HFFc6 (cell line): ENCODE results near the gene PAFAH2. TPM values are rescaled to one million over a fixed set of nuclear protein-coding genes. Genes with fewer than 3 reads are reported as not detected.
"Not testable (repeated sequence)": the region's sequence is repeated elsewhere in the genome, so short reads cannot be mapped to it uniquely, and the experiment has no call there.

Experiments used
- DNase-seq: peaks from one replicate; pipeline ENCODE4 v3.0.0-alpha.2; 2018
- H3K27ac Mint-ChIP-seq: 2 replicates; pipeline ENCODE4 v1.8.0; 2020; ENCODE audit warnings: mild to moderate bottlenecking, mixed read lengths
- H3K27me3 Mint-ChIP-seq: 2 replicates; pipeline ENCODE4 v1.8.0; 2021; ENCODE audit warnings: mild to moderate bottlenecking, moderate library complexity, mixed read lengths; ENCODE audit not compliant: insufficient read depth
- H3K36me3 Mint-ChIP-seq: 2 replicates; pipeline ENCODE4 v1.8.0; 2021; ENCODE audit warnings: low read depth, mixed read lengths
- H3K4me1 Mint-ChIP-seq: 2 replicates; pipeline ENCODE4 v1.8.0; 2020; ENCODE audit warnings: low read depth, mixed read lengths
- H3K4me3 Mint-ChIP-seq: 2 replicates; pipeline ENCODE4 v1.8.0; 2020; ENCODE audit warnings: mild to moderate bottlenecking, moderate library complexity, mixed read lengths
- H3K9me3 Mint-ChIP-seq: 2 replicates; pipeline ENCODE4 v1.8.0; 2020; ENCODE audit warnings: mild to moderate bottlenecking, mixed read lengths
- total RNA-seq, 6 experiments: library from RNA; stranded (reverse); fragmentation: NEBNext Ultra II Directional; extraction: Animal tissue kit (Norgen Biotek cat#: 25700); gene quantifications; 2 replicates in 1 of 6; 3 replicates in 5 of 6; pipeline ENCODE4 v1.2.3, GENCODE V29; 2021
- TF ChIP-seq, protein P1 (sequence below): fragments of 200-600 bp; sonication (generic); IDR thresholded peaks from 2 replicates; pipeline ENCODE4 v1.5.0; 2021; ENCODE audit warnings: antibody characterized with exemption, mild to moderate bottlenecking

PAFAH2 gene
- total RNA-seq, 6 experiments from 2014 or later, result 9.4 to 14.0 (median 10.0) TPM

DNA sequence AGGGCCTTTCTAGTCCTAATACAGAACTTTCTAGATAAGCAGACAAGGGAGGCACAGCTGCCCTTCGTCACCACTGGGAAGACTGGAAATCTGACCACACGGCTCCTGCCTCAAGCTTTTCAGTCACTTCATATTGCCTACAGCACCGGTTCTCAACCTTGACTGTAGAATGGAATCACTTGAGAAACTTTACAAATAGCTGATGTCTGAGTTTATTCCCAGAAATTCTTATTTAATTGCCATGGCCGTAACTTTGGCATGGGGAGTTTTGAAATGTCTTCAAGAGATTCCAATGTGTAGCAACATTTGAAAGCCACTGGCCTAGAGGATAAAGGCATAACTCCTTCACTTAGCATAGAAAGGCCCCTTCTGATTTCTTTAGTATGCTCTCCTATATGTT lies 49.2 kb downstream of the PAFAH2 start:
- Mint-ChIP-seq H3K4me1 (peaks cover 19% of the 10 kb centered on the region), H3K4me3 (no peak overlapping the region), H3K36me3 (peaks cover under 1% of the 10 kb centered on the region; the same call in 1 of the 2 replicates), H3K27me3 (no peaks in the 10 kb centered on the region), H3K9me3 (peaks cover 7% of the 10 kb centered on the region; the same call in 1 of the 2 replicates), H3K27ac (no peak overlapping the region)
- no peak for DNase-seq
- TF ChIP-seq, protein P1, sequence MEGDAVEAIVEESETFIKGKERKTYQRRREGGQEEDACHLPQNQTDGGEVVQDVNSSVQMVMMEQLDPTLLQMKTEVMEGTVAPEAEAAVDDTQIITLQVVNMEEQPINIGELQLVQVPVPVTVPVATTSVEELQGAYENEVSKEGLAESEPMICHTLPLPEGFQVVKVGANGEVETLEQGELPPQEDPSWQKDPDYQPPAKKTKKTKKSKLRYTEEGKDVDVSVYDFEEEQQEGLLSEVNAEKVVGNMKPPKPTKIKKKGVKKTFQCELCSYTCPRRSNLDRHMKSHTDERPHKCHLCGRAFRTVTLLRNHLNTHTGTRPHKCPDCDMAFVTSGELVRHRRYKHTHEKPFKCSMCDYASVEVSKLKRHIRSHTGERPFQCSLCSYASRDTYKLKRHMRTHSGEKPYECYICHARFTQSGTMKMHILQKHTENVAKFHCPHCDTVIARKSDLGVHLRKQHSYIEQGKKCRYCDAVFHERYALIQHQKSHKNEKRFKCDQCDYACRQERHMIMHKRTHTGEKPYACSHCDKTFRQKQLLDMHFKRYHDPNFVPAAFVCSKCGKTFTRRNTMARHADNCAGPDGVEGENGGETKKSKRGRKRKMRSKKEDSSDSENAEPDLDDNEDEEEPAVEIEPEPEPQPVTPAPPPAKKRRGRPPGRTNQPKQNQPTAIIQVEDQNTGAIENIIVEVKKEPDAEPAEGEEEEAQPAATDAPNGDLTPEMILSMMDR, result no peak

DNA sequence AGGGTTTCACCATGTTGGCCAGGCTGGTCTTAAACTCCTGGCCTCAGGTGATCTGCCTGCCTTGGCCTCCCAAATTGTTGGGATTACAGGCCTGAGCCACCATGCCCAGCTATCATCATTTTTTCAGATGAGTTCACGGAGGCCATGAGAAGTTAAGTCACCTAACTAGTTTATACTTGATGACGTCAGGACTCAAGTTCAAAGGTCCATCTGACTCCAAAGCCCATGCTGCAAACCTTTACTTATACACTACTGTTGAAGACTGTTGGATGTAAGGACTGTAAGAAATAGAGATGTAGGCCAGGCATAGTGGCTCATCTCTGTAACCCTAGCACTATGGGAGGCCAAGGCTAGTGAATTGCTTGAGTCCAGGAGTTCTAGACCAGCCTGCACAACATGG lies 50.8 kb downstream of the PAFAH2 start:
- Mint-ChIP-seq H3K4me1 (0 out of 2 replicates have a peak, but pooled peaks cover 5% of the 10 kb centered on the region), H3K9me3 (peaks cover 13% of the 10 kb centered on the region; the same call in 1 of the 2 replicates), H3K27me3 (peaks cover 2% of the 10 kb centered on the region; the same call in 1 of the 2 replicates), H3K4me3 (no peak overlapping the region), H3K36me3 (peaks cover 12% of the 10 kb centered on the region), H3K27ac (no peak overlapping the region)
- DNase-seq, result no peak
- TF ChIP-seq, protein P1, result no peak

GRCh38 chr1:25945761-25946160 lies 52.1 kb downstream of the PAFAH2 start:
- Mint-ChIP-seq H3K9me3 (peaks cover 13% of the 10 kb centered on the region; the same call in 1 of the 2 replicates), H3K36me3 (peaks cover 12% of the 10 kb centered on the region), H3K27me3 (peaks cover 2% of the 10 kb centered on the region; the same call in 1 of the 2 replicates), H3K4me1 (0 out of 2 replicates have a peak, but pooled peaks cover 5% of the 10 kb centered on the region), H3K4me3 (no peak overlapping the region), H3K27ac (no peak overlapping the region)
- TF ChIP-seq, protein P1, result no peak
- DNase-seq, result no peak

DNA sequence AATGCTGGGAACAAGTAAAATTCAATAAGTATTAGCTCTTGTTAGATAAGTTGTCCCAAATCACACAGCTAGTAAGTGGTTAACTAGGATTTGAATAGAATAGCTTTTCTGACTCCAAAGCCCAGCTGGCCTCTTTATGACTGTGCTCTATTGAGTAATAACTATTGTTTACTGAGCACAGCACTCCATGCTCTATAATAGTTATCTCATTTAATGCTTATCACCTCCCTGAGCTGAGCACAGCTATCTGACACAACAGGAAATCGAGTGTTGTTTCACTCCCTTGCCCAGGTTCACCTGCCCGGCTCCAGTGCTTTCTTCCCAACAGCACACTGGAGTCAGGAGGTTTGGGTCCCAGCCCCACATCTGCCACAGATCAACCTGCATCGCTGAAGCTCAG lies 52.9 kb downstream of the PAFAH2 start:
- 0 out of 2 replicates have a peak, but pooled peaks cover 2% of the 10 kb centered on the region for H3K4me1 Mint-ChIP-seq
- H3K9me3 Mint-ChIP-seq, result peaks cover 13% of the 10 kb centered on the region; the same call in 1 of the 2 replicates
- H3K27me3 Mint-ChIP-seq, result peaks cover 2% of the 10 kb centered on the region
- TF ChIP-seq, protein P1, result no peak
- peaks cover 12% of the 10 kb centered on the region for H3K36me3 Mint-ChIP-seq
- no peak for DNase-seq
- no peak overlapping the region for H3K27ac Mint-ChIP-seq
- H3K4me3 Mint-ChIP-seq, result no peak overlapping the region

DNA sequence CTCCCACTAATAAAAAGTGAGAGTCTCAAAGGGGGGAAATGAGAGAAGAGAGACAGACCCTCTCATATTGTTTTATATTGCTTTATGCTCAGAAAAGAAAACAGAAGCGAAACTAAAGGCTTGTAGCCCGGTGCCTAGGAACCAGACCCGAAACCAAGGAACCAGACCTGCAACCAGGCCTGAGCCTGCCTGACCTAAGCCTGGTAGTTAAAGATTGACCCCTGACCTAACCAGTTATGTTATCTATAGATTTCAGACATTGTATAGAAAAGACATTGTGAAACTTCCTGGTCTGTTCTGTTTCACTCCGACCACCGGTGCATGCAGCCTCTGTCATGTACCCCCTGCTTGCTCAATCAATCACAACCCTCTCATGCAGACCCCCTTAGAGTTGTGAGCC lies 54.4 kb downstream of the PAFAH2 start:
- DNase-seq, H3K4me1 Mint-ChIP-seq, H3K4me3 Mint-ChIP-seq, H3K27ac Mint-ChIP-seq, H3K27me3 Mint-ChIP-seq: not testable (repeated sequence)
- H3K9me3 Mint-ChIP-seq, result peaks cover 13% of the 10 kb centered on the region; the same call in 1 of the 2 replicates
- peaks cover 12% of the 10 kb centered on the region for H3K36me3 Mint-ChIP-seq

DNA sequence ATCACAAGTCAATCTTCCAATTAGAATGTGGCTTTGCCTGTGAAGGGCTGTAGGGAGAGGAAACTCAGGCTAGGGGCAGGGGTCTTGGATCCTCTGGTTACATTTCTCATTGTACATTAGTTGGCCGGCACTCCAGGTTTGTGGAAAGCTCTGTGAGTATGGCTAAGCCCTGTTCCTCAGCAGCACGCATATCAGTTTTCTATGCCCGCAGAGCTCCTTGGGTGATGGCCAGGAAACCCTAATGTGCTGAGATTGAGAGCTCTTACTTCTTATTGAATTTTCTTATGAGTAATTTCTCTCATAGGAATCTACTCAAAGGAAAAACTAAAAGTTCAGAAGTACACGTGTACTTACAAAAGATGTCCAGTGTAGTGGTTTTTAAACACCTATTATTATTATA lies 60.9 kb downstream of the PAFAH2 start:
- Mint-ChIP-seq H3K4me1 (peaks cover 11% of the 10 kb centered on the region), H3K36me3 (no peaks in the 10 kb centered on the region), H3K9me3 (no peaks in the 10 kb centered on the region), H3K27me3 (no peaks in the 10 kb centered on the region; the same call in none of the 2 replicates), H3K4me3 (no peak overlapping the region), H3K27ac (no peak overlapping the region)
- no peak for DNase-seq
- TF ChIP-seq, protein P1, result no peak
